ENCODE results near the gene GOLGA6C.
"Not testable (repeated sequence)": the region's sequence is repeated elsewhere in the genome, so short reads cannot be mapped to it uniquely, and the experiment has no call there.

GOLGA6C gene

GRCh38 chr15:75319231-75319897 lies 61.2 kb downstream of the GOLGA6C start:
- DNase-seq (ENCODE audit: low read depth): not testable (repeated sequence)
